ENCODE results near the gene ABHD13.
"Not testable (repeated sequence)": the region's sequence is repeated elsewhere in the genome, so short reads cannot be mapped to it uniquely, and the experiment has no call there.

The ABHD13 gene

DNA sequence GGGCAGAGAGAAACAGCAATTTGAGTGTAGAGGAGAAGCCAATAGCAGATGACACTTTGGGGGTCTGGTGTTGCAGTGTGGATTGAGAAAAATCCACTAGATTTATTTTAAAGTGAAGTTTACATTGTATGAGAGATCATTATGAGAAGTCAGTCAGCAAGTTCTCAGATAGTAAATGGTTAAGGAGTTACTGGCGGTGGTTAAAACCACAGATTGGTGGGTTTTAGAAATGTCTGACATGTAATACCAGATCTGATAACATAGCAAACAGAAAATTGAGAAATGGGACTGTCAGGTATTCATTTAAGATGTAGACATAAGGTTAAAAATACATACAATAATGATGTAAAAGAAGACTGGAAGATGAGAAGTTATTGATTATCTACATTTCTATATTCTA is 7.2 kb downstream of the ABHD13 start:
- DNase-seq = no peak

DNA sequence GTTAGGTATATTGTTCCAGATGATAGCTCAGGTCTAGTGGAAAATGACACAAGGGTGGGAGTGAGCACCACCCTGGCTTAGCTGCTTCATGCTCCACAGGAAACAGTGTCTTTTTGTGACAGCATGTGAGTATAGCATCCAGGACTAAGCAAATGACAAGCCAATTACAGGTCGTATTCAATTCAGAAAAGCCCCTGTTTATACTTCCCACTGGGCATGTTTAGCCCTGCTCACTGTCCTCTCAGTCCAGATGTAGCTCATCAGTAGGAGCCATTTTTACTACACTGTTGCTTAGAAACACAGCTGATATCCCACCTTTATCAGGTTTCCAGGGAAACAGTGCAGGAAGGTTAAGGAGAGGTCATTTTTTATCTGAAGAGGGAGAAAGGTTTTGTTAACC is 8.0 kb downstream of the ABHD13 start:
- DNase-seq = no peak

DNA sequence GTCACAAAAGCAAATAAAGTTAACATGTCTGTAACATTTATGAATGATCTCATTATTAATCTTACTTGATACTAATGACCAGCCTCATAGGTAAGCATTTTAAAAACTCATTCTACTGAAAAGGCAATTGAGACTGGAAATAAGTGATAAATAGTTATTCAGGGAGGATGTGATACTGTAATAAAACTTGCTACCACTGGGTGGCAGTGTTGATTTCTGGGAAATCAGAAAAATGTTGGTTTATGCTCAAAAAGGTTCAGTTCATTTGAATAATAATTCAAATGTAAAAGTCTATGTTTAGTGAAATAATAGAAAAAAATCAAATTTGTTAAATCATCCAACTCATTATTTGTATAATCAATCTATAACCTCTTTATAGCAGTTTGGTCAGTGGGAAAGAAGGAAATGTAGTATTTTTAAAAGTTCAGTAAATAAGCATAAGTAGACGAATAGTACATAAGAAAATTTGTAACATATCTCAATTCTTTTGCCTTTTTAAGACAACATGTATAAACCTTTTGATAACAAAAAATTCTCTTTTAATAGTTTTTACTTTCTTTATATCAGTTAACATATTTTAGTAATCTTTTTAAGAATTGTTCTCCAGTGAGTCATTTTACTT is 9.6 kb downstream of the ABHD13 start:
- peak; percentile 32 to 35 for DNase-seq

DNA sequence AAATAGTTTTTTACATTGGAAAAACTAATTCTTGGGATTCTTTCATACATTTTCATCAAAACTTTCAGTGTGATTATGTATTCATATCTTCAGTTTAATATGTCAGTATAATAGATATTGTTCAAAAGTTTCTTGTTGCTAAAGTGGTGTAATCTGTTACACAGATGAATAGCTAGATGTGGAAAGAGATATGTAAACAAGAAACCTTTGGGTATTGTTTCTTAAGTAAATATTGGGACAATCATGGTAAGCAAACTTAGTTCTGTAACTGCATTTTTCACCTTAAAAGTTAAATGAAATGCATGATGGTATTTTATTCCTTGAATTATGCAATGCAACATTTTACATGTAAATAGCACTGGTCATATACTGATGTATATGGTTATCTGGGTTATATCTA is 12.2 kb downstream of the ABHD13 start:
- DNase-seq = no peak

DNA sequence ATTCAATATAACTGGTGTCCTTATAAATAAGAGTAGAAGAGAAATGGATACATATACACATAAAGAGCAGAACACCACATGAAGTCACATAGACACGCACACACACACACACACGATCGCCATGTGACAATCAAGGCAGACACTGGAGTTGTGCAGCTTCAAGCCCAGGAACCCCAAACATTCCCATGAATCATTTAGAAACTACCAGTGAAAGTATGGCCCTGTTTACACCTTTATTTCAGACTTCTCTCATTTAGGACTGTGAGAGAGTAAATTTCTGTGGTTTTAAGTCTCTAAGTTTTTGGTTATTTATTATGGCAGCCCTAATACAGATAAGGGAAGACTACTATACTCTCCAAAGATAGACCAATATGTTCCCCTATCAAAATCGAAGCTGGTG is 31.0 kb downstream of the ABHD13 start:
- DNase-seq = no peak

DNA sequence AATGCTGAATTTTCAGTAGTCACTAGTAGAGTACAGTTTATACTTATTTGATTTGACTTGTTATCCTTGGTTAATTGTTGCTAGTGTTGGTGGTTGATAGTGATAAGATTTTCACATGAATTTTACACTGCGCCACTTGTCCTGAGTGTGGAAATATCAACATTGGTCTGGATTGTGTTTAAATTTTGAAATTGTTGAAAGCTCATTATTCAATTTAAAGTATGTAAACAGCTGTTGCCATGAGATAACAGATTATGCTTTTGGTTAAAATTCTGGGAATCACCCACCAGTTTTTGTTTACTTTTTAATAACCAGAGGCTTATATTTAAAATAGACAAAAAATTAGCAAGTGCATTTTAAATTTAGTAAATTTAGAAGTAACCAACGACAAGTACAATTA is 39.1 kb downstream of the ABHD13 start:
- no peak for DNase-seq

DNA sequence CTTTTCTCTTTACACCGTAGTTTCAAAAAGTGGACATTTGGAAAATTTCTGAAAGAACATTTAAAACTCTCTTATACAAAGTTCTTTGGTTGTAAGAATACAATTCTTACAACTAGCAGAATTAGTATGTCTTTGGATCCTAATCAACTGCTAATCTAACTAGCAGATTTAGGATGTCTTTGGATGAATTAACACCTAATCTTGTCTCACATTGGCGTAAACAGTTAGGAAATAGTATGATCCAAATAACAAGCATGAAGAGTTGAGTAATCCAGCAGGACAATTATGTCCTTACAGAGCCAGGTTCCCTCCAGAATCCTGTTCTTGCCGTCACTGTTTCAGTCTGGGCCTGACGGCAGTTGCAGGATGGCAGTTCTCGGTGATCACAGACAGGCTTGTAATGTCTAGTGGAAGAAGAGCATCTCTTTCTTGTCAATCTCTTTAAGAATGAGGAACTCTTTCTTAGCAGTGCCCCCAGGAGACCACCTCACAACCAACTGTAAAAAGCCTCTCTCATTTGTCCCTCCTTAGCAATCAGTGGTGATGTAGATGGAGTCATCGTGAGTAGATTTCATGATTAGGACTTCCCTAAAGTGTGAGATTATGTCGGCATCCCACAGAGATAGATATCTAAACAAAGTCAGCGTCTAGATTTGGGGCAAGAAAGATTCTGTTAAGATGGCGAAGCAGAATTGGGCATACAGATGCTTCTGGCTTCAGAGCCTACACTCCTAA is 45.6 kb downstream of the ABHD13 start:
- DNase-seq = no peak

DNA sequence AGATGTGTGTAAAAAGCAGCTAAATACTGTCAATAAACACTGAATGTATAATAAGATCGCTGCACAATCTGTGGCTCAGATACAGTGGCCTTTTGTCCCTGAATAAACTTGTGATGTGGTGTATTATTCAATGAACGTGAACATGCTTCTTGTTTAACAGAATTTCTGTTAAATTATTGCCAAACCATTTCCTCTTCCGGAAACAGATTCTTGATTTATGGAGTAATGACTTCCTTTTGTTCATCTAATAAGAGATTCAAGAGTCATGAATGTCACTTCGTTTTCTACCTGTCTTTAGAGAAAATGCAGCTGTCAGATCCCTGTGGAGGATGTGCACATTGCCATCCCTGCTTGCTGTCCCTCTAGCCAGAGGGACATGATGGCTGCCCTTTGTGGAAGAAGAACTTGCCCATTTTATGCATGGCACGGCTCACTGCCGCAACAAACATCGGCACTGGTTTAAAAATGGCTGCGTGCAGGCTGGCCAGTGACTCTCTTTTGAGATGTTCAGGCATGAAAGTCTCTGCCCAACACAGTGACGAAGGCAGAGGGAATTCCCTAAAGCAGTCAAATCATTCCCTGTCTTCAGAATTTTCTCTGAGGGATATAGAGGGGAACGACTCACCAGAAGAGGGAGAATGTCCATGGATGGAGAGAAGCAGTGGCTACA is 48.3 kb downstream of the ABHD13 start:
- no peak for DNase-seq

DNA sequence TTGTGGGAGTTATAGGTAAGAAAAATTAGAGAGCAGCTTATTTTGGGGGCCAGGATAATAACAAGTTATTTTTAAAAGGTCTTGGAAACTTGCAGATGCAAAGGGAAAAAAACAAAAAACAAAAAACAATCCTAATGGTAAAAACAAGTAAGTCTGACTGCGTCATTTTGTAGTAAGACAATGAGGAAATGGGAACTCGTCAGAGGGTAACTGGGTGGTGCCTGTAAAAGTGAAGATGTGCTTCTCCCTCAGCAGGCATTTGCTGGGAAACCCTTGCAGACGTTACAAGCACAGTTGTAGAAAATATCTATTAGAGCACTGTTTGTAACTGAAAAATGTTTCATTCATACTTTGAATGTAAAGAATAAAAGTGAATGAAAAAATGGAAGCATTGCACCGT is 49.2 kb downstream of the ABHD13 start:
- no peak for DNase-seq

DNA sequence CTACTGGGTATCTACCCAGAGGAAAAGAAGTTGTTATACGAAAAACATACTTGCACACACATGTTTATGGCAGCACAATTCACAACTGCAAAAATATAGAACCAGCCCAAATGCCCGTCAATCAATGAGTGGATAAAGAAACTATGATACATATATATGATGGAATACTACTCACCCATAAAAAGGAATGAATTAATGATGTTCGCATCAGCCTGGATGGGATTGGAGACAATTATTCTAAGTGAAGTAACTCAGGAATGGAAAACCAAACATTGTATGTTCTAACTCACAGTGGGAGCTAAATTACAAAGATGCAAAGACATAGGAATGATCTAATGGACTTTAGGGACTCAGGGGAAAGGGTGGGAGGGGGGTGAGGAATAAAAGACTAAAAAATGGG is 49.7 kb downstream of the ABHD13 start:
- DNase-seq = not testable (repeated sequence)

DNA sequence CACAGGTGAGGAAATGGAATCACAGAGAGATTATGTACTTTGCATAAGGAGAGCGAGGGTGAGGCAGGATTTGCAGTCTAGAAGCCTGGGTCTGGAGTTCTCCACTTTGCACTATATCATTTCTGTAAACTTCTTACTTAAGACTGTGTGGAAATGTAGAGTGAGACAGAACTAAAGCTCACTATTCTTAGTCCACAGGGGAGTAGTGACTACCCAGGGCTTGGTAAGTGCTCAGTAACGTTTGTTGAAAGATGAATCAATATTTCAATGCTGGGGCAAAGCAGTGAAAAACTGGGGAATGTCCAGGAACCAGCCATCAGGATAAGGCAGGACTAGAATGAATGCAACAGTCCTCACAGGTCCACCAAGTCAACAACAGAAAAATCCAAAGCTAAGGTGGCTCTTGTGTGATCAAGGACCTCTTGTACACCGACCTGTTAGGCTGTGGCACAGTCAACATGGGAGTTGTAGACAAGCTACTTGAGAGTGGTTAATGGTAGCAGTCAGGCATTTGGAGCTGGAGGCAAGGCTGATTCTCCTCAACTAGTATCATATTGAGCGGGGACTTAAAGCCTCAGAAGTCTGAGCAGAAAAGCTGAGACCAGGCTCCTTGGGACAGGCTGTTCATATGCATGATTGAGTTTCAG is 50.4 kb downstream of the ABHD13 start:
- no peak for DNase-seq

DNA sequence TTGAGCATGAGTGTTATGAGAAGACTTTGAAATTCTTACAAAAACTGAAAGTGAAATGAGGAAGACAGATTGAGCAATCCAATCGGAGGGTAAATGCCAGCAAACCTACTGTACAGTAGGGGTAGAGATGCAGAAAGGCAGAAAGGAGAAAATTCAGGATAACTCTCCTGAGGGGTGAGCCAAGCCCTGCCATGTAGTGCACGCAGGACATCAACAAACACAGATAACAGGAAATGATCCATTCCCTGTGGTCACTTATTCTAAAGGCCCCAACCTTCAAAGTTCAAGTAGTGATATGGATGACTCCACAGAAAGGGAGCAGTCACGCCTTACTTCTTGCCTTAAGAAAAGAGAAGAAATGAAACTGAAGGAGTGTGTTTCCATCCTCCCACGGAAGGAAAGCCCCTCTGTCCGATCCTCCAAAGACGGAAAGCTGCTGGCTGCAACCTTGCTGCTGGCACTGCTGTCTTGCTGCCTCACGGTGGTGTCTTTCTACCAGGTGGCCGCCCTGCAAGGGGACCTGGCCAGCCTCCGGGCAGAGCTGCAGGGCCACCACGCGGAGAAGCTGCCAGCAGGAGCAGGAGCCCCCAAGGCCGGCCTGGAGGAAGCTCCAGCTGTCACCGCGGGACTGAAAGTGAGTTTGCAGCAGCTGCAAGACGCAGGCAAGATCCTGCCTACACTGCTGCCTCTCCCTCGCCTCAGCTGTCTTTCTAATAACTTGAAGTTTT is 51.6 kb downstream of the ABHD13 start, which contains the start of gene TNFSF13B:
TSS of gene TNFSF13B (plus strand) at position 118 of the 728 bp plus-strand sequence. CDS start at position 296, 178 bp downstream.
- DNase-seq = peak; percentile 41 to 58

DNA sequence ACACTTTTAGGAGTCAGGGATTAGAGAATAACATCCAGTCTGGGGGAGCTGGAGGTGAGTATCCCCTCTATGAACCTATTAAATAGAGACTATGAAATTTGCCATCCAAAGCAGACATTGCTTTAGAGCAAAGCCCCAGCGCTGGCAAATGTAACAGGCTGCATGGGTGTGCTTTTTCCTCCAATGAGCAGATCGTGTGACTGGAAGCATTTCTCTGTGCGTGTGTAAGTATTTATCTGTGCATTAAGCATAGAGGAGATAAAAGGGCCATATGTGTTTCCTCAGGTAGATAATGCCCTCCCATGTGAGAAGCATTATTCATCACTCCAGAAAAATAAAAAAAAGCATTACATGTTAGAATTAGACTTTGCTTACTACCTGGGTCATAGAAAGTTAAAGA is 52.2 kb downstream of the ABHD13 start:
- DNase-seq = no peak

DNA sequence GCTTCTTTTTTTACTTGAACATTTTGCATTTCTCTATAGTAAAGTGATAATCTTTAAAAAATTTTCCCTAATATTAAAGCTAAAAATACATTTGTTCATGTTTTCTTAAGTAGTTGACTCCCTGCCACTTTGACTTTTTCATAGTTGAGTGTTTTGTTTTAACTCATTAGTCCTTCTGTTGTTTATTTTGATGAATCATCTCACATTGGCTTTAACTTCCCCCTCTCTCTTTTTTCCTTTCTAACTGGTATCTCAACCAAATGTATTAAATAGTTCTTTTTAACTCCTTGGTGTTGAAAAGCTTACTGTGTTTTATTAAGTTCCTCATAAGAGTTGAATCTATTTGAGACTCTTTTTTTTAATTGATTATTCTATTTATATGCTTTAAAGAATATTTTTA is 54.1 kb downstream of the ABHD13 start:
- no peak for DNase-seq

DNA sequence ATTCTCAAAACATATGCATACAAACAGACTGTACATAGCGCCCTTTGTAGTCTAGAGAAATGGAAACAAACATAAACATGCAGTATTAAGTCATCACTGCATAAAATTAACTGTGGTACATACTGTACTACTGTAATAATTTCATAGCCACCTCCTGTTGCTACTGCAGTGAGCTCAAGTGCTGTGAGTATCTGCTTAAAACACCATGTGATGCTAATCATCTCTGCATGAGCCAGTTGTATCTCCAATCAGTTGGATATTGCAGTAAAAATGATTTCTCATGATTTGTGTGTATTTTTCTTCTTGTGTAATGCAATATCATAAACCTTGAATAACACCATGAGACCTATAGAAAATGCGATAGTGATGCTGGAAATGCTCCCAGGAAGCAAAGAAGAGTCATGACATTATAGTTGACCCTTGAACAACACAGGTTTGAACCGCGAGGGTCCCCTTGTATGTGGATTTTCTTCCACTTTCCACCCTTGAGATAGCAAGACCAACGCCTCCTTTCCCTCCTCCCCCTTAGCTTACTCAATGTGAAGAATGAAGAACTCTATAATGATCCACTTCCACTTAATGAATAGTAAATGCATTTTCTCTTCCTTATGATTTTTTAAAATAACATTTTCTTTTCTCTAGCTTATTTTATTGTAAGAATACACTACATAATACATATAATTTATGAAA is 55.4 kb downstream of the ABHD13 start:
- no peak for DNase-seq

DNA sequence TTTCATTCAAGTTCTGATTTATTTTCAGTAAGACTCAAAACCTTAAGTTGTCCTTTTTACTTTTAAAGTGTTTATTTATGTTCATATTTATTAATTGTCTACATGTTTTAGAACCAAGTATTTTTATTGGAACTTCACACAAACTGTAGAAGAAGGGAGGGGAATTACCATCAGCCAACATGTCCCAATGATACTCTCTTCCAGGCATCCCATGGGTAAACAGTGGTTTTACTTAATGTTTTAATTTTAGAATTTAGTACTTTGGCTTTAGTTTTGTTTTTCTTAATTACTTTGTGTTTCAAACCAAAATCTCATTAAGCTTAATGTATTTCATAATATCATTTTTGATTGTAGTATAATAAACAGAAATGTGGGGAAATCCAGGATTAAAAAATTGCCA is 56.5 kb downstream of the ABHD13 start:
- DNase-seq = no peak

DNA sequence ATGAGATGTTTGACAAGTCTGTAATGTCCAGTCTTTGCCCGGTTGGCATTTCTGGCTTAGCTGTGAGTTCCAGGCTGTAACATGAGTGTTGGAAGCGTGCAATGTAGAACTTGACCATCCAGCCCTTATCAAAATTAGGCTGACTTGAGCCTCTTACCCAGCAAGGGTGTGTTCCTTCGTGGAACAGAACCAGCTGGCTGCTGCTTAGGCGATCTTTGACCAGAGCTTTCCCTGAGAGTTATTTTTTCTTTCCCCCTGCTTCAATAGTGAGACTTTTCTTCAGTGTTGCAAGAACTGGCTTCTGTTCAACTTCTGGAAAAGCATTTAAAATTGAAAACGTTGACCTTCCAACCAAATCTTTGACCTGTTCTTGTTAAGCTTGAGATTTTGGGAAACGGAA is 57.9 kb downstream of the ABHD13 start:
- no peak for DNase-seq

DNA sequence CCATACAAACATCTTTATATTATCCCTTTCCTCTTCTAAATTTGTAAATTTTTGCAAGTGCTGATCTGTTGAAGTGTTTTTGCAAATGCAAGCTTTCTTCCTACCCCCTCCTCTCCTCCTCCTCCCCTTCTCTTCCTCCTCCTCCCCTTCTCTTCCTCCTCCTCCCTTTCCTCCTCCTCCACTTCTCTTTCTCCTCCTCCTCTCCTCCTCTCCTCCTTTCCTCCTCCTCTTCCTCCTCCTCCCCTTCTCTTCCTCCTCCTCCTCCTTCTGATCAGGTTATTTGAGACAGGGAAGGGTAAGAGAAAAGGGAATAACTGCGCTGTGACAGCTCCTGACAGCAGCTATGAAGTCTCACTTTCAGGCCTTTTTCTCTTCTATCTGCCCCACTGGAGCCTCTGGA is 60.3 kb downstream of the ABHD13 start:
- DNase-seq = no peak

DNA sequence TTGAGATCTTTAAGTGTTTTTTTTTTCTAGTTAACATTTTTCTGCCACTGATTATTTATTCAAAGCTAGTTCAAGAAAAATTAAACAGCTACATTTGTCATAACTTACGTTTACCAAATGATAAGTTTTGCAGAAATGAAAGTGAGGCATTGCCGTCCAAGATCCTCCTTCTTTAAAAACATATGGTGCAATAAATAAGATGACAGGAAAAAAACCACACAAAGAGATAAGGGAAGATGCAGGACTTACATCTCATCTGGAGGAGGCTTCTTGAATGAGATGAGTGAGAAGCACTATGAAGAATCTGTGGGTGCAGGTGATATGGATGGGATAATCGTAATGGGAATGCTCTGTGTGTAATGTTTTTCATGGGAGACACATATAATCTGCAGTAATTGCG is 63.7 kb downstream of the ABHD13 start:
- DNase-seq = no peak

DNA sequence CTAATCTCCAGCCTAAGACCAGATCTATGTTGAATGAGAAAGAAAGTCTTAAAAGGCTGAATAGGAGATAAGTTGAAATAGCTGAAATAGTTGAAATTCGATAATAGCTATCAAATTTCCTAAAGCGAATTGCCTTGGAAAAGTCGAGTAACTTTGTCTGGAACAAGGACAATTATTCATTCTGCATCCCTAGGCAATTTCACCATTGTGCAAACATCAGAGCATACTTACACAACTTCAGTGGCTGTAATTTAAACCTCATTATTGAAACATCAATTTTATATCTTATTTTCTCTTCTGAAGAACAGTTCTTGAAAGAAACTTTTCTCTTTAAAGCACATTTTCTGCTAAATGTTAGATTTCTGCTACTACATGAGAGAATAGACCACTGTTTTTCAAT is 64.9 kb downstream of the ABHD13 start:
- no peak for DNase-seq

Measured in SHP77 (cell line).